CD4-positive, alpha-beta T cell treated with Interleukin-6 at 100 ng/mL for 8 hours (primary cell): ENCODE data around the gene COPG1.
"Not testable (repeated sequence)": the region's sequence is repeated elsewhere in the genome, so short reads cannot be mapped to it uniquely, and the experiment has no call there.

Source experiments
- DNase-seq: peaks from one replicate; pipeline ENCODE4 v3.0.0-alpha.2; 2020; ENCODE audit warnings: mixed read lengths, low spot score

COPG1 gene

DNA sequence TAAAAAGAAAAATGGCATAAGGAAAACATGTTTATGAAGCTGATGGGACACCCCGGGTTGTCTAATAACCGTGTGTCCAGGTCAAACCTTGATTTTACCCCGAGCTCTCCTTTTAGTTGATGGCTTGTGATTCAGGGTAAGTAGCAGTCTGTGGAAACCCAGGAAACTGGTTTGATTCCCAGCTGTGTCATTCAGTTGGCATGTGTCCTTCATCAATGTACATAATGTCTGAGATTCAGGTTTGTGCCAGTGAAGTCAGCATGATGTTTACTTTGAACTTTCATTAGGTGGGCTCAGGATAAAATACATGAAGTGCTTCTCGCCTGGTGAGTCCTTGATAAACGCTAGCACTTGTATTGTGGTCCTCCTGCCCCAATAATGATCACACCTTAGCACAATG is 4.3 kb upstream of the COPG1 start:
- DNase-seq = no peak

DNA sequence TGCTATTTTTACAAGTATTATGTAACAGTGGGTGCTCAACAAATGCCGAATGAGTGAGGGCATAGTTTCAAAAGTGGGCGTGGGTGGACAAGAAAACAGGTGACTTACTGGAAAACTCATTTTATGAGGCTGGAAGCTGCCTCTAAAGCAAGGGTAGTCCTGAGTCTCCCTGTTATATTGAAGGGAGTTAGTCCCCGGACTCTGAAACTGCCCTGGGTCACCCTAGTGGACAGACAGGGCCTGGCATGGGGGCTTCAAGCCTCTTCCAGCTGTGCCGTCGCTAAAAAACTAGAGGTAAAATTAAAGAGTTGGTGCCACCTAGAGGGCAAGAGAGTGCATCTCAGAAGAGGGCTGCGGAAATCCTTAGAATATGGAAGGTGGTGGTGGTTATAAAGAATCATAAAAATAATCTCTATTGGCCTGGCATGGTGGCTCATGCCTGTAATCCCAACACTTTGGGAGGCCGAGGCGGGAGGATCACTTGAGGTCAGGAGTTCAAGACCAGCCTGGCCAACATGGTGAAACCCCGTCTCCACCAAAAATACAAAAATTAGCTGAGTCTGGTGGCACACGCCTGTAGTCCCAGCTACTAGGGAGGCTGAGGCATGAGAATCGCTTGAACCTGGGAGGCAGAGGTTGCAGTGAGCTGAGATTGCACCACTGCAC is 3.6 kb upstream of the COPG1 start:
- DNase-seq = peak; percentile 74

DNA sequence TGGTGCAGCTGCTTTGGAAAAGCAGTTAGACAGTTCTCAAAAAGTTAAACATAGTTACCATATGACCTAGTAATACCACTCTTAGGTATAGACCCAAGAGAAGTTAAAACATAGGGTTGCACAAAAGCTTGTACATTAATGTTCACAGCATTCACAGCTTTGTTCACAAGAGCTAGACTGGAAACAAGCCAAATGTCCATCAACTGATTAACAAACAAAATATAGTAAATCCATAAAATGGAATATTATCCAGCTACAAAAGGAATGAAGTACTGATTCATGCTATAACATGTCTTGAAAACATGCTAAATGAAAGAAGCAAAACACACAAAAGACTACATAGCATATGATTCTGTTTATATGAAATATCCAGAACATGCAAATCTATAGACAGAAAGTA is 2.8 kb upstream of the COPG1 start:
- no peak for DNase-seq

DNA sequence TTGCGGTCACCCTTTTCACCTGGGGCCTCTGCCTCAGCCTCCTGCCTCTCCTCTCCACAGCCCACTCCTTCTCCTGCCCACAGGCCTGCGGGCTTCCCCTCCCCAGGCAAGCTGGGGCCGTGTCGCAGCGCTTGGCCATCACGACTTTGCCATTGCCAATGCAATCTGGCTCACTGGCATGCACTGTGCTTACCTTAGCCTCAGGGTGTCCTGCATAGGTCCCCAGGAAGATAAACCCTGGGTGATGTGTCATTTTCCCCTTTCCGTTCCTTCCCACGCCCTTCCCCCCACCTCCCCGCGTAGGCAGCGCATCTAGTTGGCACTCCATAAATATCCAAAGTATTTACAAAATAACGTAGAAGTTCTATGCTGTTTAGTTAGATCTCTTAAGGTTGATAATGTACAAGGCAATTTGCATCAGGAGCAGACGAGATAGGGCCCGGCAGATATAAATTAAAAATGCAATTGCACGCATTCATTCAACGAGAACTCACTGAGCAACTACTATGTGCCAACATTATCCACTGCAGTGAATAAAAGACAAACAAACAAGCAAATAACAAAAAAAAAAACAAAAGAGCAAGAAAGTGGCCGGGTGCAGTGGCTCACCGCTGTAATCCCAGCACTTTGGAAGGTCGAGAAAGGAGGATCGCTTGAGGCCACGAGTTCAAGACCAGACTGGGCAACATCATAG is 973 bp upstream of the COPG1 start:
- DNase-seq = no peak

GRCh38 chr3:129252748-129253147 is 3.3 kb downstream of the COPG1 start:
- no peak for DNase-seq

- no peak for DNase-seq
Measured at GRCh38 chr3:129254536-129255230, 5.3 kb downstream of the COPG1 start.

- no peak for DNase-seq
Measured at GRCh38 chr3:129256270-129256669, 6.9 kb downstream of the COPG1 start.

- no peak for DNase-seq
Measured at GRCh38 chr3:129257609-129258008, 8.2 kb downstream of the COPG1 start.

DNA sequence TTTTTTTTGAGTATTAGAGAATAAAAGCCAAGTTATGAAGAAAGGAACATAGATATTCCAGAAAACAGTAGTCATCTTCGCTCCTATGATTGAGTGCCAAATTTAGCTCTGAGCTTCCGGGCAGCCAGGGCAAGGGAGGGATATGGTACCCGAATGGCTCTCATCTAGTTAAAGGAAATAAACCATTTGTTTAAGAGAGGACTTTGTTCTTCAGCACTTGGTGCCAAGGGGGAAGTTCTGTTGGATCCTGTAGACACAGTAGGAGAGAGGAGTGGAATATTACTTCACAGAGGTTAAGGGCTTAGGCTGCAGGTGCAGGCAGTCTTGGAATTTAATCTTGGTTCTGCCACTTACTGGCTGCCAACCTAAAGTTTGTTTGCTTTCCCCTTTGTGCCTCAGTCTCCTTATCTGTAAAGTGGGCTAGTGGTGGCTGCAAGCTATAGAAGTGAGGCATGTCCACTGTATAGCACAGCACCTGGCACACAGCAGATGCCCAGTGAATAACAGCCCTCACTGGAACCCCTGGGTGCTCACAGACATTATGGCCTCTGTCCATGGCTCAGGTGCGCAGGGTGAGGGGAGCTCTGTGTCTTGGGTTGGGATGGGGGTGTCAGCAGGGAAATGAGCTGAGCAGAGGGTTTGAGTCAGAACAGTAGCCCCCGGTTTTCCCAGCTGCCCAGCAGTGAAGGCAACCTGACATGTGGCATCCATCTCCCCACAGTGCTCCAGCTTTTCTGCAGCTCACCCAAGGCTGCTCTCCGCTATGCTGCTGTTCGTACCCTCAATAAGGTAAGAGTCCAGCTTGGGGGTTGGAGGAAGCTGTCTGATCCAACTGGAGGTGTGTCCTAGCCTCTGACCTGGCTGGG is 10.4 kb downstream of the COPG1 start:
- no peak for DNase-seq

DNA sequence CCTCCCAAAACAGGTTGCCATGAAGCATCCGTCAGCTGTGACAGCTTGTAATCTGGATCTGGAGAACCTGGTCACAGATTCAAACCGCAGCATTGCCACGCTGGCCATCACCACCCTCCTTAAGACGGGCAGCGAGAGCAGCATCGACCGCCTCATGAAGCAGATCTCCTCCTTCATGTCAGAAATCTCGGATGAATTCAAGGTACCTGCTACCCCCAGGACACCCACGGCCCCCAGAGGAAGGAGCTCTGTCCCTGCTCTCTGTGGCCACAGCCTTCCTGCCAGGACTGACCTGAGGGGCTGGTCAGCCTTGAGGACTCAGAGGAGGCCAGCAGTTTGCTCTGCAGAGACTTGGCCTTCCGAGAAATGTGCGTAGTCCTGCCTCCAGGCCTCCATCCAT is 11.2 kb downstream of the COPG1 start:
- no peak for DNase-seq

- DNase-seq = no peak
Measured at GRCh38 chr3:129261894-129262293, 12.5 kb downstream of the COPG1 start.

DNA sequence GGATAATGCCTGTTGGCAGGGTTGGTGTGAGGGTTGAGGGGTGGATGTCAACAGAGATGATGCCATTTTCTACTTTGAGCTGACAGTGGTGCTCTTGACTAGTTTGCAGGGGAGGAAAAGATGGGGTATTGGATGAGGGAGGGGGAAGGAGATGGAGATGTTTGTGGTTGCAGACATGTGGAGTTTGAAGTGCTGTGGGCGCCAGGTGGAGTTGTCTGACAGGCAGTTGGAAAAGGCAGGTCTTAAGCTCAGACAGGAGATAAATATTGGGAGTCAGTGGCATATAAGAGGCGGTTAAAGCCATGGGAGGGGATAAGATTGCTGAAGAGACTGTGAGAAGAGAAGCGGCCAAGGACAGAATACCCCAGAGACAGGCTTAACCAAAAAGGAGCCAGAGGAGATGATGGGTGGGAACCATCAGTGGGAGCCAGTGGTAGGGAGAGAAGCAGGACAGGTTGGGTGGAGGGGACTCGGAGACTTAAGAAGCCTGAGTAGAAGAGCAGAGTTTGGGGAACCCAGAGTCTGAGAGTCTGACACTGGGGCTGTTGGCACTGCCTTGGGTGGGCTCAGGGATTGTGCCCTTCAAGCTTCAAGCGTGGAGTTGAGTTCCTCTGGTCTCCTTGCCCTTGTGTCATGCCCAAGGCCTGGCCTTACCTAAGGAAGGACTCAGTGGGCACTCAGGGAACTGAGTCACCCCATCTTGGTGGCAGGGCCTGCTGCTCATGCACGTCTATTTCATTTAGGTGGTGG is 13.9 kb downstream of the COPG1 start:
- no peak for DNase-seq

DNA sequence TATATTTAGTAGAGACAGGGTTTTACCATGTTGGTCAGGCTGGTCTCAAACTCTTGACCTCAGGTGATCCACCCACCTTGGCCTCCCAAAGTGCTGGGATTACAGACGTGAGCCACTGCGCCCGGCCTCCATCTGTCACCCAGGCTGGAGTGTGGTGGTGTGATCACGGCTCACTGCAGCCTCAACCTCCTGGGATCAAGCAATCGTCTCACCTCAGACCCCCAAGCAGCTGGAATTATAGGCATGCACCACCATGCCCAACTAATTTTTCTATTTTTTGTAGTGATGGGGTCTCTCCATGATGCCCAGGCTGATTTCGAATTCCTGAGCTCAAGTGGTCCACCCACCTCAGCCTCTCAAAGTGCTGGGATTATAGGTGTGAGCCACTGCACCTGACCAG is 15.6 kb downstream of the COPG1 start:
- DNase-seq = not testable (repeated sequence)

DNA sequence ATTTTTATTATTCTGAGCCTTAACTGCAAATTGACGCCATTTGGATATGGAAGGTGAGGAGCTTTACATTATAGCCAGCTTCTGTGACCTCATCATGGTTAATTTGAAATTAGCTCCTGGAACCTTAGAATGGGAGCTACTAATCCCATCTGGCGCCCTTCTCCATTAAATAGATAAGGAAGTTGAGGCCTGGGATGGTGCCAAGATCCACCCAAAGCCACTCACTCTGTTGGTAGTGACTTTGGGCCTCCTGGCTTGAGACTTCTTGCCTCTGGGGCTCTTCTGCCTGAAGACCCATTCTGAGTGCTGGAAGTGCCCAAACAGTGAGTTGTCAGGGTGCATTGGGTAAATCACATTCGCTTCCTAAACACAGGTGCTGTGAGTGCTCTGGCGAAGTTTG is 17.2 kb downstream of the COPG1 start:
- DNase-seq = no peak

DNA sequence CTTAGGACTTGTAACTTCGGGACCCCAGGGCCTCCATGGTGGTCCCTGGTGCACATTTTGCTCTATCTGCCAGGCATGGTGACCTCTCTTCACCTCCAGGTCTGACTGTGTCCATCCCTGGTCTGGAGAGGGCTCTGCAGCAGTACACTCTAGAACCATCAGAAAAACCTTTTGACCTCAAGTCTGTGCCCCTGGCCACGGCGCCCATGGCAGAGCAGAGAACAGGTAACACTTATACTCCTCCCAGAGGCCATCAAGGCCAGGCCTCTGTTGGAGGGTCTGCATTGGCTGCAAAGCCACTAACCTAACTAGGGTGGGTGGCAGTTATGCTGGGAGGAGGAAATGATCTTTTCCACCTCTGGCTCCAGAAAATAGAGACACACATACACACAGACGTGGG is 19.0 kb downstream of the COPG1 start:
- no peak for DNase-seq

- no peak for DNase-seq
Measured at GRCh38 chr3:129271674-129272073, 22.3 kb downstream of the COPG1 start.

GRCh38 chr3:129276385-129276784 is 27.0 kb downstream of the COPG1 start:
- DNase-seq = no peak

- DNase-seq = no peak
Measured at GRCh38 chr3:129277829-129278271, 28.4 kb downstream of the COPG1 start.

DNA sequence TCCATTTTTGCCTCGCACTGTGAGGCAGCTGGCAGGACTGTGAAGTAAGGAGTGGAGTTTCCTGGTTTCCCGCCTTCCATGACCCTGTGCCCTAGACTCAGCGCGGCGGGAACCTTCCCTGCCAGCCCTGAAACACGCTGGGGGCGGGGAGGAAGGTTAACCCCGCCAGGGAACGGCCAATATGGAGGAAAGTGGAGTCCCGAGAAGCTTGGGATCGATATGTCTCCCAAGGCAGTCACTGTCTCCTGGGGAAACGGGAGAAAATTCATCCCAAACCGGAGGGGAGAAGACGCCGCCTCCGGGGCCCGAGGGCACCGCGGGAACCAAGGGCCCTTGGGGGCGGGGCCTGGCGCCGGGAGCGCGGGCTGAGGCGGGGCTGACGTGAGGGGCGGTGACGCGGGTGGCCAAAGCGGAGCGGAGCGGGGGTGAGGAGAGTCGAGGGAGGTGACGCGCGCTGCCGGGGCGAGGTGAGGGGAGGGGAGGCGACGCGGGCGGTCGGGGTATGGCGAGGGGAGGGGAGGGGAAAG is 29.1 kb downstream of the COPG1 start, which contains the start of gene HMCES:
TSS of gene HMCES (plus strand) at position 432 of the 527 bp plus-strand sequence. CDS start 863 bp downstream, outside the sequence.
- peak; percentile 95 for DNase-seq

- DNase-seq = peak; percentile 44
Measured at GRCh38 chr3:129278966-129279906, 29.8 kb downstream of the COPG1 start.
